HepG2 (cell line): Measurements from ENCODE around the gene TMEM164. TPM values are rescaled to one million over a fixed set of nuclear protein-coding genes. Genes with fewer than 3 reads are reported as not detected.

Experiments used
- ATAC-seq: fragments of 200-7000 bp; cut with Tn5 transposase; 3 replicates; pipeline ENCODE4 v1.9.1; 2020; ENCODE audit warnings: mild to moderate bottlenecking, moderate library complexity
- BruUV-seq: library from RNA; stranded (reverse); fragments of 400-500 nt; replicated peaks from 2 replicates; lab custom pipeline; 2021; lab: Mats Ljungman, UMichigan
- CTCF ChIA-PET: fragments of 300-600 bp; formaldehyde crosslinking; extraction: SDS; loops from one replicate; lab custom pipeline; 2021; ENCODE audit warnings: low total read pairs, inconsistent platforms, low intra/inter-chr PET ratio; lab: Yijun Ruan, JAX
- POLR2A ChIA-PET: fragments of 350-600 bp; sonication (Branson Sonifier 250); formaldehyde crosslinking; loops from one replicate; lab custom pipeline; 2020; ENCODE audit warnings: antibody characterized with exemption, inconsistent platforms; lab: Yijun Ruan, JAX
- DNase-seq: peaks from one replicate; pipeline ENCODE4 v3.0.0-alpha.2; 2015; ENCODE audit warnings: low spot score
- FAIRE-seq: peaks from 3 replicates; lab custom pipeline; 2011; peaks lifted over from hg19 to GRCh38; lab: Jason Lieb, UNC
- H2AFZ ChIP-seq: one replicate; pipeline ENCODE4 v1.6.1; 2011; ENCODE audit warnings: low read length, inconsistent platforms
- H3K27ac ChIP-seq: fragments of 300-600 bp; 3 replicates; pipeline ENCODE4 v1.8.0; 2011; ENCODE audit warnings: mixed run types, mild to moderate bottlenecking, mixed read lengths, low read length, inconsistent platforms; ENCODE audit not compliant: insufficient read depth; ENCODE audit errors: extremely low read length
- H3K27me3 ChIP-seq, 2 experiments: fragments of 200-600 bp in 1 of 2; 2 replicates in 1 of 2; 3 replicates in 1 of 2; pipeline versions ENCODE4 v1.6.0 to v1.8.0; 2011; ENCODE audit warnings: low read length in 2 of 2, mild to moderate bottlenecking in 2 of 2, moderate library complexity in 2 of 2, inconsistent platforms in 1 of 2; ENCODE audit not compliant: insufficient read depth in 2 of 2, control insufficient read depth in 1 of 2
- H3K36me3 ChIP-seq, 2 experiments: fragments of 200-600 bp in 1 of 2; replicated peaks in 1 of 2; 2 replicates in 1 of 2; 3 replicates in 1 of 2; pipeline versions ENCODE4 v1.5.1 to v1.8.0; 2011; ENCODE audit warnings: low read length in 2 of 2, inconsistent platforms in 1 of 2; ENCODE audit not compliant: insufficient read depth in 2 of 2, control insufficient read depth in 1 of 2
- H3K4me1 ChIP-seq: 2 replicates; pipeline ENCODE4 v1.5.1; 2012; ENCODE audit warnings: low read length, inconsistent platforms; ENCODE audit not compliant: insufficient read depth
- H3K4me2 ChIP-seq: 2 replicates; pipeline ENCODE4 v1.6.0; 2011; ENCODE audit warnings: low read depth, low read length, inconsistent platforms
- H3K4me3 ChIP-seq, 3 experiments: fragments of 200-600 bp in 1 of 3; sonication (generic), shearing (Covaris generic) in 1 of 3; replicated peaks in 1 of 3; 2 replicates each; pipeline ENCODE4 v1.5.1; 2011 to 2016; ENCODE audit warnings: low read length in 3 of 3, inconsistent platforms in 2 of 3, low read depth in 2 of 3, mild to moderate bottlenecking in 2 of 3, control low read depth in 1 of 3, mixed read lengths in 1 of 3; ENCODE audit not compliant: insufficient read depth in 1 of 3
- H3K79me2 ChIP-seq: one replicate; pipeline ENCODE4 v1.6.1; 2011; ENCODE audit warnings: low read length, inconsistent platforms; ENCODE audit not compliant: insufficient read depth
- H3K9ac ChIP-seq: 2 replicates; pipeline ENCODE4 v1.6.0; 2011; ENCODE audit warnings: mild to moderate bottlenecking, low read depth, low read length, inconsistent platforms; ENCODE audit not compliant: insufficient read depth
- H3K9me3 ChIP-seq: 2 replicates; pipeline ENCODE4 v1.5.1; 2012; ENCODE audit warnings: mild to moderate bottlenecking, low read length
- H4K20me1 ChIP-seq: 2 replicates; pipeline ENCODE4 v1.6.0; 2011; ENCODE audit warnings: inconsistent platforms, mild to moderate bottlenecking, low read length, moderate library complexity; ENCODE audit not compliant: insufficient read depth
- CEBPZ ChIP-seq: IDR thresholded peaks from 2 replicates; pipeline ENCODE4 v1.6.1; 2012; ENCODE audit warnings: low read length, improper control_type of control experiment
- CHCHD3 ChIP-seq: sonication (generic); formaldehyde crosslinking; IDR thresholded peaks from 2 replicates; pipeline ENCODE4 v1.8.0; 2022; ENCODE audit warnings: mild to moderate bottlenecking, missing genetic modification reagents, moderate library complexity
- MTERF4 ChIP-seq: sonication (generic); formaldehyde crosslinking; IDR thresholded peaks from 2 replicates; pipeline ENCODE4 v1.8.0; 2023; ENCODE audit warnings: mild to moderate bottlenecking, missing genetic modification reagents
- MYNN ChIP-seq: sonication (generic); formaldehyde crosslinking; IDR thresholded peaks from 2 replicates; pipeline ENCODE4 v1.4.0; 2020; ENCODE audit warnings: mild to moderate bottlenecking, low read depth, missing genetic modification reagents
- SMYD3 ChIP-seq: sonication (generic); formaldehyde crosslinking; IDR thresholded peaks from 2 replicates; pipeline ENCODE4 v1.8.1; 2023; ENCODE audit warnings: mild to moderate bottlenecking, missing genetic modification reagents
- ZMYM3 ChIP-seq: sonication (generic); formaldehyde crosslinking; IDR thresholded peaks from 2 replicates; pipeline ENCODE4 v1.5.1; 2020; ENCODE audit warnings: mild to moderate bottlenecking, missing genetic modification reagents
- ZNF367 ChIP-seq: sonication (generic); formaldehyde crosslinking; IDR thresholded peaks from 2 replicates; pipeline ENCODE4 v1.4.0; 2020; ENCODE audit warnings: missing genetic modification reagents, borderline replicate concordance
- ZNF446 ChIP-seq: sonication (generic); formaldehyde crosslinking; IDR thresholded peaks from 2 replicates; pipeline ENCODE4 v1.5.0; 2020; ENCODE audit warnings: mild to moderate bottlenecking, missing genetic modification reagents
- ZNF780A ChIP-seq: sonication (generic); formaldehyde crosslinking; IDR thresholded peaks from 2 replicates; pipeline ENCODE4 v1.8.0; 2022; ENCODE audit warnings: mild to moderate bottlenecking, missing genetic modification reagents, moderate library complexity
- WGBS: methylation state at CpG from one replicate; pipeline ENCODE4 v1.1.6; 2017; ENCODE audit warnings: low lambda C conversion rate; 5-methylcytosine and 5-hydroxymethylcytosine counted together
- in situ Hi-C: cut with HindIII; loops from 2 replicates; pipeline ENCODE4 v1.10.0; 2017; ENCODE audit warnings: low pct_unique_long_range_greater_than_20kb; ENCODE audit not compliant: extremely low pct_ligation_motif_present
- intact Hi-C: fragments of 100-400 bp; cut with micrococcal nuclease; formaldehyde crosslinking; loops from one replicate; pipeline ENCODE4 v1.10.0; 2022; ENCODE audit not compliant: unreplicated experiment
- polyA plus RNA-seq, 8 experiments: library from polyadenylated mRNA; depleted of rRNA in 3 of 8; stranded (reverse) in 7 of 8; unstranded in 1 of 8; fragments of >200 nt; fragmentation: Illumina TruSeq in 4 of 8; extraction: Trizol in 4 of 8; gene quantifications; 2 replicates each; pipeline versions ENCODE4 v1.2.1 to v1.2.3, GENCODE V29; 2011 to 2016; ENCODE audit warnings: low read depth in 4 of 8, missing spikeins in 1 of 8, mixed read lengths in 1 of 8; ENCODE audit not compliant: insufficient read depth in 1 of 8
- total RNA-seq, 5 experiments: library from RNA; depleted of rRNA; stranded (reverse); fragments of >200 nt; fragmentation: Illumina TruSeq; extraction: Trizol; gene quantifications; 2 replicates each; pipeline ENCODE4 v1.2.3, GENCODE V29; 2016; ENCODE audit warnings: low read depth in 1 of 5
- TF ChIP-seq, protein P1 (sequence below): sonication (generic); formaldehyde crosslinking; IDR thresholded peaks from 2 replicates; pipeline ENCODE4 v1.5.0; 2020; ENCODE audit warnings: missing genetic modification reagents
- TF ChIP-seq, protein P2 (sequence below): sonication (generic); formaldehyde crosslinking; IDR thresholded peaks from 2 replicates; pipeline ENCODE4 v1.8.1; 2023; ENCODE audit warnings: missing genetic modification reagents, mild to moderate bottlenecking, borderline replicate concordance
- TF ChIP-seq, protein P3 (sequence below): sonication (generic); formaldehyde crosslinking; IDR thresholded peaks from 2 replicates; pipeline ENCODE4 v1.4.0; 2020; ENCODE audit warnings: missing genetic modification reagents

The TMEM164 gene
- total and polyA plus RNA-seq, 2 of the 13 experiments (the other 11 are each of a cell fraction or from before 2014, with no cell fraction given) = 5.8 to 13.2 TPM

DNA sequence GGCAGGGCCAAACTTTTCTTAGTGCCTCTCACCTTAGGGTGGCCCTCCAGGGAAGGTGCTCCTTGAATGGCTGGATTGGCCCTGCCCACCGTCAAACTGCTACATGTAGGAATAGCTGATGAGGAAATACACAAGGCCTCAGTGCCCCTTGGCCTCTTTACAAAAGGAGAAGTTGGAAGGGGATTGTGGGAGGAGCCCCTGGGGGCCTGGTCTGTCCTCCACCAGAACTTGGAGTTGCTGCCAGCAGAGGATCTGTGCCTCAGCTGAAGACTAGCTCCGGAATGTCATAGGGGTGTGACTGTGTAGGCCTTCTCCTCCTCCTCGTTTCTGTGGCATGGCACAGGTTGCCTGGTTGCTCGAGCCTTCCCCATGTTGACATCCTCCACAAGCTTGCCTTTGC, 172.2 kb downstream of the TMEM164 start (continued):
- TF ChIP-seq MTERF4 (CRISPR knock-in tag) (no peak), ZNF446 (no peak), ZMYM3 (CRISPR knock-in tag) (no peak), MYNN (CRISPR knock-in tag) (no peak), SMYD3 (CRISPR knock-in tag) (no peak)
- TF ChIP-seq, protein P1, sequence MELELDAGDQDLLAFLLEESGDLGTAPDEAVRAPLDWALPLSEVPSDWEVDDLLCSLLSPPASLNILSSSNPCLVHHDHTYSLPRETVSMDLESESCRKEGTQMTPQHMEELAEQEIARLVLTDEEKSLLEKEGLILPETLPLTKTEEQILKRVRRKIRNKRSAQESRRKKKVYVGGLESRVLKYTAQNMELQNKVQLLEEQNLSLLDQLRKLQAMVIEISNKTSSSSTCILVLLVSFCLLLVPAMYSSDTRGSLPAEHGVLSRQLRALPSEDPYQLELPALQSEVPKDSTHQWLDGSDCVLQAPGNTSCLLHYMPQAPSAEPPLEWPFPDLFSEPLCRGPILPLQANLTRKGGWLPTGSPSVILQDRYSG (CRISPR knock-in tag) = no peak

DNA sequence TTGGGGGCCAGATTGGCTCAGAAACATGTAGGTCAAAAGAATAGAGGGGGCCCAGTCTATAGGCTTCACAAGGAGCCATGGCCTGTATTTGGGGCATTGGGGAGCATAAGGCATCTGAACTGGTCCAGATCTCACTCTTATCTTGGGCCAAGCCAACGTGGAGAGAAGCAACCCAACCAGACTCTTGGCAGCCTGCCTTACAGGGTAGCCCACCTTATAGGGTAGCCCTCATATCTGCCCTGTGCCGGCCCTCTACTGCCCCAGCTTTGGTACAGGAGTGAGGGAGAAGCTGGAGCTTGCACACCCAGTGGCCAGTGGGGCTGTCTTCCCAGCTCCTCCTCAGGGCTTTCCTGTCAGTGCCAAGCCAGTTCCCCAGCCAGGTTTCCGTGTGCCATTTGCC, 172.8 kb downstream of the TMEM164 start:
- BruUV-seq = no TSS peak
- Histone ChIP-seq H3K9me3 (no peaks in the 10 kb centered on the region), H3K4me2 (no peak overlapping the region), H3K4me3 (no peak overlapping the region), H3K9ac (no peak overlapping the region), H2AFZ (no peak overlapping the region), H3K27me3 (no peaks in the 10 kb centered on the region), H3K79me2 (no peaks in the 10 kb centered on the region), H3K36me3 (no peaks in the 10 kb centered on the region), H3K4me1 (no peaks in the 10 kb centered on the region), H4K20me1 (no peaks in the 10 kb centered on the region), H3K27ac (no peak overlapping the region)
- intact Hi-C loops (no loop called here), in situ Hi-C loops (no loop called here)
- CTCF ChIA-PET = no interaction called here
- POLR2A ChIA-PET = no interaction called here
- no peak for DNase-seq
- no peak for FAIRE-seq
- TF ChIP-seq CHCHD3 (CRISPR knock-in tag) (no peak), ZNF367 (CRISPR knock-in tag) (no peak), ZNF780A (CRISPR knock-in tag) (no peak), CEBPZ (no peak)
- TF ChIP-seq, protein P2, sequence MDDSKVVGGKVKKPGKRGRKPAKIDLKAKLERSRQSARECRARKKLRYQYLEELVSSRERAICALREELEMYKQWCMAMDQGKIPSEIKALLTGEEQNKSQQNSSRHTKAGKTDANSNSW = no peak
- TF ChIP-seq, protein P3, sequence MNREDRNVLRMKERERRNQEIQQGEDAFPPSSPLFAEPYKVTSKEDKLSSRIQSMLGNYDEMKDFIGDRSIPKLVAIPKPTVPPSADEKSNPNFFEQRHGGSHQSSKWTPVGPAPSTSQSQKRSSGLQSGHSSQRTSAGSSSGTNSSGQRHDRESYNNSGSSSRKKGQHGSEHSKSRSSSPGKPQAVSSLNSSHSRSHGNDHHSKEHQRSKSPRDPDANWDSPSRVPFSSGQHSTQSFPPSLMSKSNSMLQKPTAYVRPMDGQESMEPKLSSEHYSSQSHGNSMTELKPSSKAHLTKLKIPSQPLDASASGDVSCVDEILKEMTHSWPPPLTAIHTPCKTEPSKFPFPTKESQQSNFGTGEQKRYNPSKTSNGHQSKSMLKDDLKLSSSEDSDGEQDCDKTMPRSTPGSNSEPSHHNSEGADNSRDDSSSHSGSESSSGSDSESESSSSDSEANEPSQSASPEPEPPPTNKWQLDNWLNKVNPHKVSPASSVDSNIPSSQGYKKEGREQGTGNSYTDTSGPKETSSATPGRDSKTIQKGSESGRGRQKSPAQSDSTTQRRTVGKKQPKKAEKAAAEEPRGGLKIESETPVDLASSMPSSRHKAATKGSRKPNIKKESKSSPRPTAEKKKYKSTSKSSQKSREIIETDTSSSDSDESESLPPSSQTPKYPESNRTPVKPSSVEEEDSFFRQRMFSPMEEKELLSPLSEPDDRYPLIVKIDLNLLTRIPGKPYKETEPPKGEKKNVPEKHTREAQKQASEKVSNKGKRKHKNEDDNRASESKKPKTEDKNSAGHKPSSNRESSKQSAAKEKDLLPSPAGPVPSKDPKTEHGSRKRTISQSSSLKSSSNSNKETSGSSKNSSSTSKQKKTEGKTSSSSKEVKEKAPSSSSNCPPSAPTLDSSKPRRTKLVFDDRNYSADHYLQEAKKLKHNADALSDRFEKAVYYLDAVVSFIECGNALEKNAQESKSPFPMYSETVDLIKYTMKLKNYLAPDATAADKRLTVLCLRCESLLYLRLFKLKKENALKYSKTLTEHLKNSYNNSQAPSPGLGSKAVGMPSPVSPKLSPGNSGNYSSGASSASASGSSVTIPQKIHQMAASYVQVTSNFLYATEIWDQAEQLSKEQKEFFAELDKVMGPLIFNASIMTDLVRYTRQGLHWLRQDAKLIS (CRISPR knock-in tag) = no peak
- no peak for ATAC-seq
- 83% methylated on average over 1 of the region's 3 CpGs for WGBS
